Endothelial cell of umbilical vein (primary cell): ENCODE measurements around the gene ZNF580. TPM values are rescaled to one million over a fixed set of nuclear protein-coding genes. Genes with fewer than 3 reads are reported as not detected.

Experiments
- BruUV-seq: library from RNA; stranded (reverse); fragments of 400-500 nt; replicated peaks from 2 replicates; lab custom pipeline; 2021; lab: Mats Ljungman, UMichigan
- CTCF ChIA-PET: fragments of 300-600, 350-600 bp; sonication (Branson Sonifier 250); formaldehyde crosslinking; loops from one replicate; lab custom pipeline; 2021; ENCODE audit warnings: antibody characterized with exemption, inconsistent platforms; lab: Charles Lee
- POLR2A ChIA-PET: fragments of 300-600, 350-600 bp; sonication (Branson Sonifier 250); formaldehyde crosslinking; loops from one replicate; lab custom pipeline; 2021; ENCODE audit warnings: antibody characterized with exemption, inconsistent platforms; lab: Charles Lee
- DNase-seq: peaks from one replicate; pipeline ENCODE4 v3.0.0-alpha.2; 2011; ENCODE audit warnings: low read depth, low spot score
- FAIRE-seq: peaks from 2 replicates; lab custom pipeline; 2011; peaks lifted over from hg19 to GRCh38; lab: Jason Lieb, UNC
- H2AFZ ChIP-seq: 2 replicates; pipeline ENCODE4 v1.6.0; 2012; ENCODE audit warnings: low read depth, low read length, control low read depth, inconsistent platforms
- H3K27ac ChIP-seq: 2 replicates; pipeline ENCODE4 v1.5.1; 2011; ENCODE audit warnings: low read depth, mild to moderate bottlenecking, control low read depth, low read length, moderate library complexity; ENCODE audit not compliant: insufficient read depth
- H3K27me3 ChIP-seq, 2 experiments: 2 replicates each; pipeline versions ENCODE4 v1.6.0 to v1.6.1; 2011; ENCODE audit warnings: low read length in 2 of 2, mixed read lengths in 1 of 2; ENCODE audit not compliant: control insufficient read depth in 2 of 2, insufficient read depth in 2 of 2
- H3K36me3 ChIP-seq, 2 experiments: 2 replicates in 1 of 2; 3 replicates in 1 of 2; pipeline ENCODE4 v1.5.1; 2011; ENCODE audit warnings: low read length in 2 of 2, mild to moderate bottlenecking in 1 of 2, moderate library complexity in 1 of 2; ENCODE audit not compliant: control insufficient read depth in 2 of 2, insufficient read depth in 2 of 2; ENCODE audit errors: extremely low read depth in 1 of 2
- H3K4me1 ChIP-seq: 3 replicates; pipeline ENCODE4 v1.5.1; 2011; ENCODE audit warnings: mild to moderate bottlenecking, low read length; ENCODE audit not compliant: control insufficient read depth, insufficient read depth; ENCODE audit errors: extremely low read depth
- H3K4me2 ChIP-seq: 2 replicates; pipeline ENCODE4 v1.6.1; 2011; ENCODE audit warnings: low read length, control low read depth, mixed read lengths; ENCODE audit not compliant: insufficient read depth
- H3K4me3 ChIP-seq, 3 experiments: fragments of 200-600 bp in 1 of 3; sonication (generic), shearing (Covaris generic) in 1 of 3; replicated peaks in 1 of 3; 2 replicates each; pipeline ENCODE4 v1.5.1; 2011 to 2016; ENCODE audit warnings: control low read depth in 3 of 3, low read length in 3 of 3, mild to moderate bottlenecking in 2 of 3, inconsistent platforms in 1 of 3, low read depth in 1 of 3, moderate library complexity in 1 of 3; ENCODE audit not compliant: insufficient read depth in 1 of 3
- H3K79me2 ChIP-seq: 2 replicates; pipeline ENCODE4 v1.6.0; 2012; ENCODE audit warnings: low read length, inconsistent platforms; ENCODE audit not compliant: control insufficient read depth, insufficient read depth
- H3K9ac ChIP-seq: replicated peaks from 2 replicates; pipeline ENCODE3; 2011; ENCODE audit warnings: low read length, control low read depth; ENCODE audit not compliant: insufficient read depth; ENCODE audit errors: extremely low read depth
- H3K9me1 ChIP-seq: replicated peaks from 3 replicates; pipeline ENCODE4 v1.6.0; 2011; ENCODE audit warnings: mild to moderate bottlenecking, low read length; ENCODE audit not compliant: control insufficient read depth, insufficient read depth; ENCODE audit errors: extremely low read depth
- H3K9me3 ChIP-seq: replicated peaks from 2 replicates; pipeline ENCODE4 v1.5.1; 2012; ENCODE audit warnings: low read length, inconsistent platforms; ENCODE audit not compliant: control insufficient read depth, insufficient read depth
- H4K20me1 ChIP-seq: replicated peaks from 2 replicates; pipeline ENCODE3; 2011; ENCODE audit warnings: mild to moderate bottlenecking, low read length; ENCODE audit not compliant: control insufficient read depth, insufficient read depth; ENCODE audit errors: extremely low read depth
- EZH2 ChIP-seq: IDR thresholded peaks from 2 replicates; pipeline ENCODE4 v1.6.1; 2012; ENCODE audit warnings: borderline replicate concordance, low read depth, mild to moderate bottlenecking, moderate library complexity, low read length, inconsistent platforms; ENCODE audit not compliant: severe bottlenecking
- FOS ChIP-seq: IDR thresholded peaks from 2 replicates; pipeline ENCODE4 v1.6.1; 2011; ENCODE audit warnings: mild to moderate bottlenecking, low read length, moderate library complexity, borderline replicate concordance; ENCODE audit not compliant: insufficient read depth
- GATA2 ChIP-seq: IDR thresholded peaks from 2 replicates; pipeline ENCODE4 v1.7.0; 2011; ENCODE audit warnings: low read depth, mild to moderate bottlenecking, moderate library complexity, mixed read lengths, low read length; ENCODE audit not compliant: insufficient read length, insufficient read depth
- JUN ChIP-seq: IDR thresholded peaks from 2 replicates; pipeline ENCODE4 v1.6.1; 2011; ENCODE audit warnings: borderline replicate concordance, low read depth; ENCODE audit not compliant: insufficient read length, insufficient read depth
- MYC ChIP-seq: IDR thresholded peaks from one replicate; pipeline ENCODE4 v1.6.1; 2011; ENCODE audit warnings: mild to moderate bottlenecking, low read depth, low read length
- POLR2A ChIP-seq: IDR thresholded peaks from 2 replicates; pipeline ENCODE4 v1.6.1; 2012; ENCODE audit warnings: low read depth, mild to moderate bottlenecking, control low read depth, low read length
- POLR2AphosphoS5 ChIP-seq: IDR thresholded peaks from 2 replicates; pipeline ENCODE4 v1.6.1; 2012; ENCODE audit warnings: low read depth, mild to moderate bottlenecking, control low read depth, low read length, moderate library complexity; ENCODE audit not compliant: insufficient read depth
- dilution Hi-C: fragments of 300-500 bp; cut with MboI; formaldehyde crosslinking; loops from one replicate; pipeline ENCODE4 v1.15.0; 2019; ENCODE audit warnings: low sequenced_read_pairs; ENCODE audit not compliant: extremely low pct_ligation_motif_present
- intact Hi-C: fragments of 100-400 bp; cut with micrococcal nuclease; formaldehyde crosslinking; loops from one replicate; pipeline ENCODE4 v1.10.0; 2022
- polyA plus RNA-seq, 4 experiments: library from polyadenylated mRNA; depleted of rRNA in 3 of 4; stranded (reverse) in 3 of 4; unstranded in 1 of 4; fragments of >200 nt; gene quantifications; 2 replicates each; pipeline versions ENCODE4 v1.2.1 to v1.2.3, GENCODE V29; 2011 to 2012; ENCODE audit warnings: missing spikeins in 1 of 4
- total RNA-seq: library from RNA; stranded (reverse); gene quantifications from 2 replicates; pipeline ENCODE4 v1.2.3, GENCODE V29; 2021

Gene ZNF580
- total and polyA plus RNA-seq, 2 donors (not counting 3 experiments of a cell fraction or from before 2014, with no cell fraction given), result 13.7 to 41.1 TPM

GRCh38 chr19:55678121-55678671 lies 37.4 kb downstream of the ZNF580 start:
- CTCF ChIA-PET, result interaction anchor here (1.3 kb wide), 1 partner anchor 21 kb away, joined by 3 read pairs; no protein-coding TSS in a partner anchor
- intact Hi-C loops (no loop called here), dilution Hi-C loops (no loop called here)
- H3K4me2 ChIP-seq, result peak overlapping the region; percentile 91
- H3K9ac ChIP-seq, result no peak overlapping the region
- peaks cover 40% of the 10 kb centered on the region for H3K4me1 ChIP-seq
- peak overlapping the region; percentile 47 for H3K27ac ChIP-seq
- peaks cover 76% of the 10 kb centered on the region for H3K79me2 ChIP-seq
- no TSS peak for BruUV-seq
- no peaks in the 10 kb centered on the region for H4K20me1 ChIP-seq
- H3K4me3 ChIP-seq, result no peak overlapping the region
- no peaks in the 10 kb centered on the region for H3K27me3 ChIP-seq
- TF ChIP-seq POLR2AphosphoS5, result no peak
- TF ChIP-seq JUN, result no peak
- TF ChIP-seq POLR2A, result no peak
- no peak for TF ChIP-seq EZH2
- TF ChIP-seq FOS, result no peak
- TF ChIP-seq MYC, result no peak
- TF ChIP-seq GATA2, result no peak
- DNase-seq (no peak), FAIRE-seq (no peak)
- no peaks in the 10 kb centered on the region for H3K9me3 ChIP-seq
- H2AFZ ChIP-seq, result no peak overlapping the region
- POLR2A ChIA-PET, result no interaction called here
- H3K36me3 ChIP-seq, result peaks cover 11 to 21% of the 10 kb centered on the region in 2 experiments
- no peaks in the 10 kb centered on the region for H3K9me1 ChIP-seq
